Upper lobe of left lung (tissue), 4 donors: ENCODE results near the gene PCK2.

ENCODE experiments used
- CTCF ChIP-seq, 6 experiments: fragments of 450-650 bp in 4 of 6; fragments of 200-600 bp in 2 of 6; sonication (generic) in 2 of 6; IDR thresholded peaks; one replicate each; pipeline ENCODE4 v1.5.1; 2016 to 2019; ENCODE audit warnings: antibody characterized with exemption in 6 of 6
- POLR2A ChIP-seq, 4 donors: fragments of 450-650 bp; IDR thresholded peaks; one replicate each; pipeline ENCODE4 v1.5.1; 2016 to 2017; ENCODE audit warnings: antibody characterized with exemption in 4 of 4, mild to moderate bottlenecking in 2 of 4

DNA sequence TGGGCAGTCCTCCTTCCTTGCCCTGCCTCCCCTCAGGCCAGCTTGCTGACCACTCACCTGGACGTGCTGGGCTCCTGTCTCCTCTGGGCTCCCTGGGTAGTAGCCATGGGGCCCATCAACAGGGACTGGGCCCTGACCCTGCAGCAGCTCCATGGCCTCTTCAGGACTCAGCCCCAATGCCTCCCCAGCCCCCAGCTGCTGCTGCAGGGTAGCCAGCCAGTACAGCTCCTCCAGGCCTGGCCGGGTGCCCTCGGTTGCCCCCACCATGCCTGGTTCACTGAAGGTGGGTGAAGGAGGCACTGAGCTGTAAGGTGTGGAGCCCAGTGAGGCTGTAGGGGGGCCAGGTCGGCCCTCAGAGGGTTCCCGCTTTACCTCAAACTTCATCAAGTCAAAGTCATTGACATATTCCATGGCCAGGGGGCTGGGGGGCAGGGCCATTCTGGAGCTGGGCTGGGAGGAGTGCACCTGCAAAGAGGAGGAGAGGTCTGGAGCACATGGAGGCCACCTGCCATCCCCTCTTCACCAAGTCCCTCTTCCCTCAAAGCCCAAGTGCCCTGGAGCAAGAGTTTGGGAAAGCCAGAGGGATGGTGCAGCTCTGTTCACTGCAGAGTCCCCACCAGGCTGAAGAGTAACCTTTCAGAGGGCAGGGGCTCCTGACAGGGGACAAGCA, 11.6 kb upstream of the PCK2 start:
- no peak for TF ChIP-seq CTCF (IDR thresholded peaks at IDR 0.05)
- no peak for TF ChIP-seq POLR2A (IDR thresholded peaks at IDR 0.05)
